OCI-LY7 (cell line): Measurements from ENCODE around the gene GPC4. TPM values are rescaled to one million over a fixed set of nuclear protein-coding genes. Genes with fewer than 3 reads are reported as not detected.
A peak's percentile ranks its signal among the peaks of the same experiment; 100 is the strongest.

ENCODE experiments used
- Bru-seq: library from RNA; stranded (reverse); fragments of 400-500 nt; gene quantifications from one replicate; lab custom pipeline; 2021; lab: Mats Ljungman, UMichigan
- BruChase-seq, 2 experiments: library from RNA; stranded (reverse); fragments of 400-500 nt; gene quantifications; one replicate each; lab custom pipeline; 2021; lab: Mats Ljungman, UMichigan
- BruUV-seq: library from RNA; stranded (reverse); fragments of 400-500 nt; replicated peaks from 2 replicates; lab custom pipeline; 2021; lab: Mats Ljungman, UMichigan
- CTCF ChIA-PET: fragments of 300-600 bp; sonication (Branson Sonifier 250); formaldehyde crosslinking; loops from one replicate; lab custom pipeline; 2022; ENCODE audit warnings: antibody characterized with exemption; ENCODE audit not compliant: unreplicated experiment; lab: Charles Lee
- POLR2A ChIA-PET: fragments of 300-600 bp; sonication (Branson Sonifier 250); formaldehyde crosslinking; loops from one replicate; lab custom pipeline; 2022; ENCODE audit warnings: antibody characterized with exemption; lab: Charles Lee
- DNase-seq: peaks from one replicate; pipeline ENCODE4 v3.0.0-alpha.2; 2015; ENCODE audit warnings: low spot score
- H2AFZ ChIP-seq: fragments of 200-600 bp; sonication (generic), shearing (Covaris generic); 2 replicates; pipeline ENCODE4 v1.6.1; 2014; ENCODE audit warnings: mild to moderate bottlenecking, antibody characterized with exemption, low read length, moderate library complexity
- H3K27ac ChIP-seq: fragments of 200-600 bp; sonication (generic); 2 replicates; pipeline ENCODE4 v1.5.1; 2014; ENCODE audit warnings: mixed run types, low read depth, mild to moderate bottlenecking, moderate library complexity, low read length, inconsistent platforms; ENCODE audit not compliant: poor library complexity, severe bottlenecking
- H3K36me3 ChIP-seq: fragments of 200-600 bp; sonication (generic); 2 replicates; pipeline ENCODE4 v1.6.1; 2014; ENCODE audit warnings: mild to moderate bottlenecking, antibody characterized with exemption, low read length, moderate library complexity, mixed read lengths; ENCODE audit not compliant: insufficient read depth
- H3K4me1 ChIP-seq: fragments of 200-600 bp; sonication (generic); 2 replicates; pipeline ENCODE4 v1.5.1; 2014; ENCODE audit warnings: mild to moderate bottlenecking, low read length; ENCODE audit not compliant: insufficient read depth, poor library complexity, severe bottlenecking
- H3K4me2 ChIP-seq: fragments of 200-600 bp; sonication (generic); 2 replicates; pipeline ENCODE4 v1.6.1; 2014; ENCODE audit warnings: mild to moderate bottlenecking, low read length
- H3K4me3 ChIP-seq: fragments of 200-600 bp; sonication (generic); 2 replicates; pipeline ENCODE4 v1.5.1; 2014; ENCODE audit warnings: mild to moderate bottlenecking, low read depth, low read length; ENCODE audit not compliant: poor library complexity, severe bottlenecking
- H3K79me2 ChIP-seq: fragments of 200-600 bp; sonication (generic); 2 replicates; pipeline ENCODE4 v1.6.1; 2016; ENCODE audit warnings: low read depth, mild to moderate bottlenecking, low read length, moderate library complexity, mixed read lengths; ENCODE audit not compliant: insufficient read depth
- H3K9me2 ChIP-seq: fragments of 200-600 bp; sonication (generic); 2 replicates; pipeline ENCODE4 v1.6.1; 2016; ENCODE audit warnings: mild to moderate bottlenecking, low read length, mixed read lengths; ENCODE audit not compliant: insufficient read depth
- H3K9me3 ChIP-seq: fragments of 200-600 bp; sonication (generic); 2 replicates; pipeline ENCODE4 v1.6.1; 2014; ENCODE audit warnings: mild to moderate bottlenecking, mixed run types, low read length, mixed read lengths
- H4K20me1 ChIP-seq: fragments of 200-600 bp; sonication (generic); 2 replicates; pipeline ENCODE4 v1.6.1; 2014; ENCODE audit warnings: mild to moderate bottlenecking, antibody characterized with exemption, low read length, moderate library complexity, mixed read lengths; ENCODE audit not compliant: insufficient read depth
- CTCF ChIP-seq: fragments of 200-600 bp; sonication (generic); conservative IDR thresholded peaks from 2 replicates; pipeline ENCODE4 v1.5.1; 2014; ENCODE audit warnings: mild to moderate bottlenecking, antibody characterized with exemption, low read length, moderate library complexity, mixed read lengths
- EZH2phosphoT487 ChIP-seq: fragments of 200-600 bp; sonication (generic); IDR thresholded peaks from 2 replicates; pipeline ENCODE4 v1.6.1; 2018; ENCODE audit warnings: low read depth, borderline replicate concordance, mild to moderate bottlenecking, mixed run types, antibody characterized with exemption, low read length, moderate library complexity, mixed read lengths
- intact Hi-C: fragments of 100-400 bp; cut with micrococcal nuclease; formaldehyde crosslinking; loops from one replicate; pipeline ENCODE4 v1.10.0; 2022; ENCODE audit not compliant: unreplicated experiment
- long read RNA-seq: library from polyadenylated mRNA; stranded (forward); transcript quantifications from one replicate; pipeline ENCODE4 v2.0.0, GENCODE V29; 2022
- total RNA-seq, 2 experiments: library from RNA; depleted of rRNA in 1 of 2; stranded (reverse); fragments of >200 nt in 1 of 2; shearing (Covaris generic) in 1 of 2; gene quantifications; 2 replicates each; pipeline ENCODE4 v1.2.3, GENCODE V29; 2014 to 2022

Gene GPC4
- total RNA-seq (2014; rRNA removed; shearing (Covaris generic)) (not detected in 2 replicates), total RNA-seq (2022) (not detected in 2 replicates), Bru-seq, nascent RNA (percentile 5 among the genes with signal in this experiment), BruChase-seq, experiment 1, labeled RNA remaining after a 6-hour chase (percentile 3 among the genes with signal in this experiment), BruChase-seq, experiment 2, labeled RNA remaining after a 2-hour chase (percentile 3 among the genes with signal in this experiment)
- long read RNA-seq: 0 reads

- CTCF ChIA-PET: no interaction called here
- no peak within 1 kb of the TSS for H2AFZ ChIP-seq
- H3K9me2 ChIP-seq: no peaks in the 10 kb centered on the region
- DNase-seq: no peak
- no peak within 1 kb of the TSS for H3K4me2 ChIP-seq
- BruUV-seq: no TSS peak
- intact Hi-C loops: no loop called here
- POLR2A ChIA-PET: no interaction called here
- no peaks in the 10 kb centered on the region for H3K79me2 ChIP-seq
- no peak within 1 kb of the TSS for H3K27ac ChIP-seq
- TF ChIP-seq EZH2phosphoT487 (no peak), CTCF (no peak)
- H3K36me3 ChIP-seq: no peaks in the 10 kb centered on the region
- H3K9me3 ChIP-seq: no peaks in the 10 kb centered on the region
- H3K4me3 ChIP-seq: no peak within 1 kb of the TSS
- no peaks in the 10 kb centered on the region for H3K4me1 ChIP-seq
- no peaks in the 10 kb centered on the region for H4K20me1 ChIP-seq
These were observed at the start of gene GPC4 for GRCh38 chrX:133415276-133416105. TSS of gene GPC4 (minus strand) at chrX:133415489. CDS start at chrX:133414965, 524 bp downstream.

- Histone ChIP-seq H3K9me2 (no peaks in the 10 kb centered on the region), H3K4me1 (no peaks in the 10 kb centered on the region), H3K79me2 (no peaks in the 10 kb centered on the region), H3K4me3 (no peak overlapping the region), H3K27ac (no peak overlapping the region), H2AFZ (no peak overlapping the region), H3K4me2 (no peak overlapping the region), H3K36me3 (no peaks in the 10 kb centered on the region), H4K20me1 (no peaks in the 10 kb centered on the region), H3K9me3 (no peaks in the 10 kb centered on the region)
- BruUV-seq: no TSS peak
- CTCF ChIA-PET: no interaction called here
- POLR2A ChIA-PET: no interaction called here
- TF ChIP-seq EZH2phosphoT487 (no peak), CTCF (no peak)
- no peak for DNase-seq
- intact Hi-C loops: no loop called here
These were observed 45.9 kb upstream of the GPC4 start for GRCh38 chrX:133461231-133461630.
